Measurements from ENCODE around the gene CBL.
"Not testable (repeated sequence)": the region's sequence is repeated elsewhere in the genome, so short reads cannot be mapped to it uniquely, and the experiment has no call there.

The CBL gene

GRCh38 chr11:119206511-119207414, 624 bp downstream of the CBL start:
- DNase-seq (ENCODE audit: low read depth, low spot score), result no peak

GRCh38 chr11:119207415-119207960, 1.3 kb downstream of the CBL start:
- no peak for DNase-seq (ENCODE audit: low read depth, low spot score)
- H3K27ac ChIP-seq, result peak overlapping the region; percentile 91

More at GRCh38 chr11:119206511-119207414, 624 bp downstream of the CBL start:
- peak overlapping the region; percentile 91 for H3K27ac ChIP-seq

- DNase-seq (ENCODE audit: low read depth, low spot score), result no peak
- H3K27ac ChIP-seq, result no peak overlapping the region
These were observed 3.0 kb downstream of the CBL start for GRCh38 chr11:119209186-119209585.

- DNase-seq (ENCODE audit: low read depth, low spot score), result no peak
- peak overlapping the region; percentile 4 for H3K27ac ChIP-seq
These were observed 3.9 kb downstream of the CBL start for GRCh38 chr11:119210050-119210449.

GRCh38 chr11:119218141-119218878, 12.2 kb downstream of the CBL start:
- peak; percentile 90 for DNase-seq (ENCODE audit: low read depth, low spot score)
- H3K27ac ChIP-seq, result peak overlapping the region; percentile 92

GRCh38 chr11:119222308-119222707, 16.2 kb downstream of the CBL start:
- no peak for DNase-seq (ENCODE audit: low read depth, low spot score)
- no peak overlapping the region for H3K27ac ChIP-seq

- no peak for DNase-seq (ENCODE audit: low read depth, low spot score)
- H3K27ac ChIP-seq, result no peak overlapping the region
These were observed 16.8 kb downstream of the CBL start for GRCh38 chr11:119222891-119223290.

GRCh38 chr11:119223856-119224255, 17.7 kb downstream of the CBL start:
- no peak for DNase-seq (ENCODE audit: low read depth, low spot score)
- H3K27ac ChIP-seq, result no peak overlapping the region

GRCh38 chr11:119228535-119229287, 22.6 kb downstream of the CBL start:
- peak overlapping the region; percentile 28 for H3K27ac ChIP-seq
- DNase-seq (ENCODE audit: low read depth, low spot score), result not testable (repeated sequence)

GRCh38 chr11:119229288-119229672, 23.1 kb downstream of the CBL start:
- DNase-seq (ENCODE audit: low read depth, low spot score), result no peak
- H3K27ac ChIP-seq, result peak overlapping the region; percentile 28

- peak overlapping the region; percentile 28 for H3K27ac ChIP-seq
- DNase-seq (ENCODE audit: low read depth, low spot score), result no peak
These were observed 23.6 kb downstream of the CBL start for GRCh38 chr11:119229741-119230140.

GRCh38 chr11:119236490-119236889, 30.4 kb downstream of the CBL start:
- no peak for DNase-seq (ENCODE audit: low read depth, low spot score)

GRCh38 chr11:119236891-119237290, 30.8 kb downstream of the CBL start:
- DNase-seq (ENCODE audit: low read depth, low spot score), result no peak
- H3K27ac ChIP-seq, result no peak overlapping the region

More at GRCh38 chr11:119236490-119236889, 30.4 kb downstream of the CBL start:
- H3K27ac ChIP-seq, result no peak overlapping the region

- H3K27ac ChIP-seq, result no peak overlapping the region
- DNase-seq (ENCODE audit: low read depth, low spot score), result no peak
These were observed 31.4 kb downstream of the CBL start for GRCh38 chr11:119237515-119237914.

GRCh38 chr11:119248750-119249670, 42.9 kb downstream of the CBL start:
- no peak for DNase-seq (ENCODE audit: low read depth, low spot score)
- H3K27ac ChIP-seq, result no peak overlapping the region

- no peak overlapping the region for H3K27ac ChIP-seq
- no peak for DNase-seq (ENCODE audit: low read depth, low spot score)
These were observed 43.5 kb downstream of the CBL start for GRCh38 chr11:119249671-119250010.

GRCh38 chr11:119251114-119251513, 45.0 kb downstream of the CBL start:
- no peak overlapping the region for H3K27ac ChIP-seq
- no peak for DNase-seq (ENCODE audit: low read depth, low spot score)

GRCh38 chr11:119254239-119254638, 48.1 kb downstream of the CBL start:
- H3K27ac ChIP-seq, result no peak overlapping the region
- no peak for DNase-seq (ENCODE audit: low read depth, low spot score)

GRCh38 chr11:119258180-119258579, 52.0 kb downstream of the CBL start:
- no peak for DNase-seq (ENCODE audit: low read depth, low spot score)
- no peak overlapping the region for H3K27ac ChIP-seq
